Activated CD8-positive, alpha-beta memory T cell treated with anti-CD3 and anti-CD28 coated beads, Interleukin-2, amount 50 U/mL, for 24 hours (primary cell): ENCODE measurements around the gene FBLN1.

Source experiments
- DNase-seq: peaks from one replicate; pipeline ENCODE4 v3.0.0-alpha.2; 2020; ENCODE audit errors: extremely low read depth

FBLN1 gene

DNA sequence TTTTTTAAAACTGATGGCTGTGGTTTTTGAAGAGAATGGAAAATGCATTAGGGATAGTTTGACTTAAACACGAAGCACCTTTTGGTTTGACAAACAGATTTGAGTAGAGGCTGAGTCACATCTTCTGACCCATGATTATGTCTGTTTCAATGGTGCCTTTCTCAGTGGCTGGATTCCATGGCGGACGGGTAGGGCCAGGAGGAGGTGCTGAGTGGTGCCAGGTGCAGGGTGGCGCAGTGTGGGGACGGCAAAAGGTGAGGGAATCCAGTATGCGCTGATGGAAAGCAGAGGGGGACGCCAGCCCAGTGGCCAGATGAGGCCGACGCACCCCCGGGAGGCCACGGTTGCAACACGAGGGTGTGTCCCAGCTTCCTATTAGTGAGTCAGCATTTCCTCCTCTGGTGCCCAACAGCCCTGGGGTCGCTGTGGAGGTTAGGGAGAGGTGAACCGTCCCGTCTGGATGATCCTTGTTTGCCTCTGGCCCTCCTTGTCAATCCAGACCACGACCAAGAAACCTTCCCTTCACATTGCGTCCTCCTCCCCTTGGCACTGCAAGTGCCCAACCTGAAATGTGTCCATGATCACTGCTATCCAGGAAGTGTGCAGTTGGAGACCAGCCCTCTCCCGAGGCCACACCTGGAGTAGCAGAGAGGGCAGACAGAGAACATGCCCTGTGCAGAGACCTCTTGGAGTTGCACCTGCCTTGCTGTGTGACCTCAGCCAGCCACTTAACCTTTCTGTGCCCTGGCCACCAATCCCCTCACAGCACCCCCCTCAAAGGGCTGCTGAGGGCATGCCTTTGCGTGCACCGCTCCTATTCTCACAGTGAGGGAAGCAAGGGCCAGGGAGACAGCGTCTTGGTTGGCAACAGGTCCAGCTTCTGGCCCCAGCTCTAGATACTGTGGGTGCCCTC lies 136.4 kb downstream of the FBLN1 start:
- DNase-seq: no peak

DNA sequence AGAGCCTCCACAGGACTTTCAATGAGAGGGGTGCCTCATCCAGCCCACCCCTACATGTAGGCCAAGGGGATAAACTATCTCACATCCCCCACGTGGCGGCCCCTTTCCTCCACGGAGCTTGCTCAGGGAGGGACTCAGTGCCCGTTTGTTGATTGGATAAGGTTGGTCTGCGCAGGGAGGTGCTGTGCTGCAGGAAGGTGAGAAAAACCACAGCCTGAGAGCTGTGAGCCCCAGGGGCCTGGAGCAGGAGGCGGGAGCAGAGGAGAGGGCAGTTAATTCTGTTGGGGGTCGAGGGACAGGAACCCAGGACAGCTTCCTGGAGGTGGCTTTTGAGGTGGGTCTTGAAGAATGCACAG lies 137.0 kb downstream of the FBLN1 start:
- DNase-seq: no peak

DNA sequence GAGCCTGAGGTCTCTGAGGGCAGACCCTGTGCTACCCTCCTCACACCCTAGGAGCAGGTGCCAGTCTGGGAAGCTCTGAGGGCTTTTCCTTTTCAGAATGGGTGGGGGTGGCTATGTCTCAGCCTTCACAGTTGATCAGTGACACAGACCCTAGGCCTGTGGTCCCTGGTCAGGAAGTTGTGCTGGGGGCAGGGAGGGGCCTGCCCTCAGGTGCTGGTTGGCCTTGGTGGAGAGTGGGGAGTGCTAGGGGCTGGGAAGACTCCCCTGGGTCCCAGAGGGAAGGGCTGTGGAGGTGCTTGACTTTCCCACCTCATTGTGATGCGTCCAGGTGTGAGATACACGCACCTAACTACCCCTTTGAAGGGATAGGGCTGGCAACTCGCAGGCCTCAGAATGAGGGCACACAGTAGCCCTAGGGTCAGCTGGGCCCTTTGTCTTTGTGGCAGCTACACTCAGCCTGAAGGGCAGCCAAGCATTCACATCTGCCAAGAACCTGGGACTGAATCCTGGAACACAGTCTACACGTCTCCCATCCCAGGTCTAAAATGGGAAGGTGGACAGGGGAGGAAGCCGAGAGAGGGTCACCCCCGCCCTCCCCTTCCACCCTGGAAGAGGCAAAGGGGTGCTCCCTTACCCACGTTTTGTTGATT lies 137.7 kb downstream of the FBLN1 start:
- DNase-seq: no peak

DNA sequence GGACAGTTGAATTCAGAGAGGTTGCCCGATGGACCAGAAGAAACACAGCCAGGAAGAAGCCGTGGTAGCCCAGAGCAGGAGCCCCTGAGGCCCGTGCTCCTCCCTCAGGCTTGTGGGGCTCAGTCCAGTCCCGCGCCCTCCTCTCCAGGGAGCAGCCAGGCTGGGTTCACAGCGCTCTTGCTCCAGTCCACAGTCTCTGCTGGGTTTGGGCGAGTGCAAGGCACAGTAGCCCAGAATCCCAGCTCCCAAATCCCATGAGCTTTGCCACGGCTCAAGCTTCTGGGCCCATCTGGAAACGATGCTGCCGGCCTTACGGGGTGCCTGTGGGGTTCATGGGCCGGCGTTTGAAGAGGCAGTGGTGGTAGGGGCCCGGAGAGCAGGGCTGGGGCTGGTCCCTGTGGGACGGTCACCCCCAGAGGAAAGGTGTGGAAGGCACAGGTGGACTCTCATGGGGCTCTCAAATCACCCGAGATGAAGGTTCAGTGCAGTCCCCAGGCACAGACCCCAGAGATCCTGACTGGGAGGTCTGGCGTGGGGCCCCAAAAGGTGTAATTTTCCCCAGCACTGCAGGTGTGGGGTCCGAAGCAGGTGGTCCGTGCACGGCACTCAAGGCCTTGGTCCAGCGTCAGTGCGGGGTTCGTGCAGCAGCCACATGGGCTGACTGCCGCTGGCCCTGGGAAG lies 138.4 kb downstream of the FBLN1 start:
- DNase-seq: no peak

DNA sequence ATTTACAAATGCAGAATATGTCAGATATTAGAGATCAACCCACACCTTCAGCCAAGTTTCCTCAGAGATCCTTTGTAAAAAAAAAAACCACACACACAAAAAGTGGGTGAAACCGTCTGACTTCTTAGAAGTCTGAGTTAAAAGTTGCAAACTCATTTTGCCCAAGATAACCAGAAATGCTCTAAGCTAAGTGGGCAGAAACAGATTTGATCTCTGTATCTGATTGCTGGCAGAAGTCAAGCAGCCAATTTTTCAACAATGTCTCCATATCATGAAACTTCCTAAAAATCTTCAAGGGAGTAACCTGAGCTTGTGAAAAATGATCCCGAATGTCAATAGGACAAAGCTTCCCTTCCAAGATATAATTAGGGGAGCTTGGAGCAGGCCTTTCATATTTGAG lies 140.3 kb downstream of the FBLN1 start:
- no peak for DNase-seq

DNA sequence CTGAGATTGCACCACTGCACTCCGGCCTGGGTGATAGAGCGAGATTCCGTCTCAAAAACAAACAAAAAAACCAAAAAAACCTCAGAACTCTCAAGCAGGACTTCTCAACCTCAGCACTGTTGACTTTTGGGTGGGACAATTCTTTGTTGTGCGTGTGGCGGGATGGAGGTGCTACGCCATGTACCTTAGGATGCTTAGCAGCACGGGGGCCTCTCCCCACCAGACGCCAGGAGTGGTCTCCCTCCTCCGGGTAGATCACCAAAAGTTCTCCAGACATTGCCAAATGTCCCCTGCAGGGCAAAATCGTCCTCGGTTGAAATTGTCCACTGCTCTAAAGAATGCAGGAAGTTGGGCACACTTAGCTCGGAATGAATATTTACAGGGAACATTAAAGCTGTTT lies 142.0 kb downstream of the FBLN1 start:
- DNase-seq: no peak

DNA sequence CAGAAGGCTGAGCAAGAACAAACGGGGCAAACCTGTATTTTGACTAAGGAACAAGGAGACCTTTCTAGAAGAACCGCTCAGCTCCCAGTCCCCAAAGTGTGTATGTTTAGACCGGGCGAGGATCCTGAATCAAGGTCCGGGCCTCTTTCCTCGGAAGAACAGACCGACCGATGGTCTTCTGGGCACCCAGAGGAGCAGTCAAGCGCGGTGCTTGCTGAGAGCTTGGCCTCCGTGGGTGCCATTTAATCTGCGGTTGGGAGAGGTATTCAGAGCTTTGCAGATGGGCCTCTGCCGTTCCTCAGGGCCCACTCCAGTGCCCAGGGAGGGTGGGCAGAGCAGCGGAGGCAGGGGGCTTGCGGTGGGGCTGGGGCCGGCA lies 142.5 kb downstream of the FBLN1 start:
- DNase-seq: no peak

DNA sequence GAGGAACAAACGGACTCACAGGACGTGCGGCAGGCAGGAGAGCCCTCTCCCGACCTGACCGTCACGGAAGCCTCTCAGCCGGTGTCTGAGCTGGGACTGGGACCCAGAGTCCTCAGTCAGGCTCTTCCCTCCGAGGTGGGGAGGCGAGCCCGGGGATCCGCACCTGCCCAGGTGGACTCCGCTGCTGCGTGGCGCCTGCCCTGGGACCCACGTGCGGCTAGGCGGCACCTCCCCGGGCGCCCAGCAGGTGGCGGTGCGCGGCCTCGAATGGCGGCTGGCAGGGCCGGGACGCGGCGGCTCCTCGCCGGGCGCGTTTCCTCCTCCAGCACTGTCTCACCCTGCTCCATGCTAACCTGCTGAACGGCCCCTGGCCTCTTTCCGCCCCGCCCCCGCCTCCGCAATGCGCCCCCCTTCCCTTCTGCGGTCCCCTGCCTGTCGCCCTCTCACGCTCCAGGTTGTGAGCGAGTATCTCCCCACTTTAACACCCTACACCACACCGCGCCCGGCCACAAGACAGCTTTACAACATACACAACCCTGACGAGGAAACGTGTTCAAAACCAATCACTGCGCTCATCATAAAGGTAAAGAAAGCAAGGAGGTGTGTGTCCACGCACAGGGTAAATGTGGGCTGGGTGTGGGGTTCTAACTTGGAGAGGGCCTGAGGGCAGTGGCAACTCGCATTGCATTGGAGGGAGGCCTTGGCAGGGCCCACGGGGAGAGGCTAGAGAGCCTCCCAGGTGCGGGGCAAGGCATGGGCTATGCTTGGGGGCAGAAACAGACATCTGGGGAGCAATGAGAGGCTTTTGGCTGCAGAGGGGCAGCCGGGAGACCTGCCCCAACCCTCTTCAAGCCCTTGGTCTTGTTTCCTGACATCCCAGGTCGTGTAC lies 143.1 kb downstream of the FBLN1 start:
- DNase-seq: peak; percentile 29

DNA sequence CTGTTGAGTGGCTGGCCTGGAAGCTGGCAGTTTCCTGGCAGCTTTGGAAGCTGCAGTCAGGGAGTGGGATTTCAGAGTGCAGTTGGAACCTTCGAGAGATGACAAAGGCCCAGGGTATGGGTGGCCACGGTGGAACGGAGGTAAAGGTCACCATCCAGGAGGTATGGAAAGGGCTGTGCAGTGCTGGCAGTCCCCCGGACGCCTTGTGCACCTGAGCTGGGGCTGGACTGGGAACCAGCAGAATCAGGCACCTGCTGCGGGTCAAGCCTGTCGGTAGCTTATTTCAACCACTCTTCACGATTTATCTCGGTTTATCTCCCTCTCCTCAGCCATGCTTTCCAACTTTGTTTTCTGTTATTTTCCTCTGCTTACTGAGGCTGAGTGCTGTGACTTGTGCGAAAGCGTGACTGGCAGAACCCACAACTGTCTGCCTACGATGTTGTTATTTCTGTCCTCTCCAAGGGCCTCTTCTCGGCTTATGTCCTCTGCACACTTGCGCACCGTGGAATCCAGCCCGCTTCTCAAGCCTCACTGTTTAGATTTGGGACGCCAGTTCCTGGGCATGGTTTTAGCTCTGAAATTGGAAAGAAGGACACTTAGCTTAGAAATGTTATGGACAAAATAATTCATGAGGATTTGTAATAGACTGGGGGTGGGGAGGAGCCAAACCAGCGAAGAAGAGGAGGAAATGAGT lies 145.0 kb downstream of the FBLN1 start:
- DNase-seq: no peak

DNA sequence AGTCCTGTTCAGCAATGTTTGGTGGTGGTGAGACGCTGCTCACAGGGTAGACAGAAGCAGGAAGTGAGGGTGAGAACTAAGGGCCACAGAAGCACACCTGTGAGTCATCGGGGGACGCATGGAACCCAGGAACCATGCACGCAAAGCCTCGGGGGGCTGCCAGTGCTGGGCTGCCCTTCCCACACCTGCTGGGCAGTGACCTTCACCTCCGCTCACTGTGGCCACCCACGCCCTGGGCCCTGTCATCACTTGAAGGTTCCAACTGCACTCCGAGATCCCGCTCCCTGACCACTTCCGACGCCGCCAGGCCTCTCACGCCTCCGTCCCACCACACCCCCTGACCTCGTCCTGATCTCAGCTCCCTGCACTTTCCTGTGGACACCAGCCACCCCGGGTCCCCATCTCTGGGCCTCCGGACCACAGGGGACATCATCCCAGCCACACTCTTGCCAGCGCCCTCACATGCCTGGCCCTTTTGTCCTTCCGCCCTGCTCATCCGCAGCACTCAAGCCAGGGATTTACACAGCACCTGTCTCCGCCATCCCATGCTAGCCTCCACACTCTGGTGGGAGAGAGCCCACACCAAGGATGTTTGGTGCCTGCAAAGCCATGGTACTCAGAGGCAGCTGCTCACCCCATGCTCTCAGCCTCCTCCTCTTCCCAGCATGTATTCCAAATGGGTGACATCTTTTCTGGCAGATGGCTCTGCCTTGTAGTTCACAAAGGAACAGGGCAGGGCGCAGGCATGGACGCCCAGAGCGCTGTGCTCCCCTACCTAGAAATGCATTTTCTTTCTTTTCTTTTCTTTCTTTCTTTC lies 145.8 kb downstream of the FBLN1 start:
- DNase-seq: no peak

DNA sequence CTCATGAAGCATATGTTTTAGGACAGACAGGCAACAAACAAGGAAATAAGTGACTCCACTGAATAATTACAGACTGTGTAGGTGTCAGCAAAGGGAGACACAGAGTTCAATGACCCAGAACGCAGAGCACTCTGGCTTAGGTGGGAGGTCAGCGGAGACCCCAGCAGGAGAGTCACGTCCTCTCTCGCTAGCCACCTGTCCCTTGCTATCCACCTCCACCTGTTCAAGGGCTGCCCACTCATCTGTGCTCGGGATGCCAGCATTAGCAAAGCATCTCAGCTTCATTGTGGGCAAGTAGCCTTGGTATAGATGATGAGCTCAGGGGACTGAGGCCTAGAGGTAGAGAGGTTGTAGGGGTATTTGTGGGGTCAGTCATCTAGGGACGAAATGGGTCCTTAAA lies 147.1 kb downstream of the FBLN1 start:
- DNase-seq: no peak

DNA sequence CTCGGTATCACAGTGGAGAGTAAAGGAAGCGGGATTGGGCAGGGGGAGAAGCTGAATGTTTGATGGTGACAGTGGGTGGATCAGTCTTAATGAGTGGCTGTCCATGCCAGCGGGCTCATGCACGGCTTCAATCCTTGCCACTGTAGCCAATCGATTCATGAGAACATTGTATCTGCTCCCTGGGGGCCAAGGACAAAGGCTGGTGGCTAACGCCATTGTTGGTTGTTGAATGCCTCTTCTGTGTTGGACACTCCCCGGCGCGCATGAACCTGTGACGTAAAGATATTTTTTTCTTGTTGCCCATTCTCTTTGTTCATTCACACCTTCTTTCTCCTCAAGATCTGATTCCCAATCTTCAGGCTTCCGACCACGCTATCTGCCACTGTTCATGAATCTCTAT lies 148.0 kb downstream of the FBLN1 start:
- no peak for DNase-seq
